GM04504 (cell line): ENCODE results near the gene NHS.
"Not testable (repeated sequence)": the region's sequence is repeated elsewhere in the genome, so short reads cannot be mapped to it uniquely, and the experiment has no call there.

Source experiments
- DNase-seq: peaks from one replicate; pipeline ENCODE4 v3.0.0-alpha.2; 2012; ENCODE audit warnings: low read depth

Gene NHS

DNA sequence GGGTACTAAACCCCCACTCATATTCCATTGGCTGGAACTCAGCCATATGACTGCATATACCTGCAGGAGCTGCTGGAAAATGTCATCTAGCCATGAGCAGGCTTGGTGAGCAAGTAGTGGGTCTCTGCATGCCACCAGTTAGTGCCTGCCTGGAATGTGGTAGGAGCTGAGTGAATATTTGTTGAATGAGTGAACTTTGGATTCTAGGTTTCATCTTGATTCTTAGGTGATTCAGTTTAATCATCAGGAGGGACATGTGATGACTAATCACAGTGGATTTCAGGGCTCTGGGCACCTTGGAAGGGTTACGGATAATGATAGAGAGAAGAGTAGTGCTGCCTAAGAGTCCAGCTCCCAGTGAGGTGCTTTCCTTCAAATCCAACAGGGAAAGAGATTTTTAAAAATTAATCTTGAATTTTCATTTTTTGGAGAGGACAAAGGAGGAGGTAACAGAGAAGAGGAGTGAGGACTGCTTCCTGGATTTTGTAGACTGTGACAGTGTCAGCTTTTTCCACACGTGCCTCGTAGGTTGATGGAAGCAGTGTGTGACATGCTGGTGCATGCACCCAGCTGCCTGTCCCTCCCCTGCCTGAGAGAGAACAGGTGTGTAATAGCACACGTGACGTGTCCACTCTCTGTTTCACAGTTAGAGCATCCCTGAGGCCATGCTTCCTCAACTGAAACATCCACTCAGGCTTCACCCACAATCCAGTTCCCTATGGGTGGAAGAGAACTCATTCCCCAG is 30.4 kb downstream of the NHS start:
- no peak for DNase-seq

DNA sequence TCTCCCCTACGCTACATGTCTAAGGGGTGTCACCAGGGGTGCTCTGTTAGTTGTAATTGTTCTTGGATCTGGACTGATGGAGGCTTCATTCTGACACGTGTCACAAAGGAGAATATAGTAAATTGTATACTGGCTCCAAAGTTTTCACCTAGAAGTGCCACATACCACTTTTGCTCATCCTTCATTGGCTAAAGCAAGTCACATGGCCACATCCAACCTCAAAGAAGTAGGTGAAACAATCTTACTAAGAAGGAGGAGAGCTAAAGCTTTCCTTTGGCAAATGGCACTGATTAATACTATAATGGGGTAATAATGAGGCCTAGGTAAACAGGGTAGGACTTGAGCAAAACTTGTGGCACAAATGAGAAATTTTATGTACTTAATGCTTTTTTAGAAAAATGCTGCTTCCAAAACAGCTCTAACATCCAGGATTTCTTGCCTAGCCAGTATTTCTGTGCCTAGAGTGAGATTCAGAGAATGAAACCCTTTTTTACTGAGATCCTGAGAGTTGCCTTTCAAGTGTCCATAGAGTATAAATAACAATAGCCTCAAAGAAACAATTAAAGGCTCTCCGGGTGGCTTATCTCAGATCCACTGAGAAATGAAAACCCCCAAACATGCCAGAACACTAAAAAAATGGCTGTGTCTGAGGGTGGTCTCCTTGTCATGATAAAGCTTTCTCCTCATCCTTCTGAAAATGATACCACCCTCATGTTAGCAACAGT is 34.7 kb downstream of the NHS start:
- DNase-seq: no peak

DNA sequence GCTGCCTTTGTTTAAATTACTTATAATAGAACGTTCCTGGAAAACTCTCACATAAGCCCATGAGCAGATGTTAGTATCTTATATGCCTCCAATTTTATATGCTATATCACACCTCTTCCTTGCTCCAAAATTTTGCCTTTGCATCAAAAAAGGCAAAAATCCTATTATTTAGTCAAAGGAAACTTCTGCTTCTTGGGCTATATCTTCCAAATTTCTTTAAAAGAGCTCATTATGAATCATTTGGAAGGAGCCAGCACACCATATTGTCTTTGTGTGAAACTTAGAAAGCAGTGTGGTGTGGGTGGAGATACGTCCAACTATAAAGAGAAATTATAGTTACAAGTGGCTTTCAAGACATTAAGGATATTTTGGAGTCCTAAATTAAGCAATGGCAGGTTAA is 35.7 kb downstream of the NHS start:
- DNase-seq: no peak

GRCh38 chrX:17411205-17411604 is 36.2 kb downstream of the NHS start:
- no peak for DNase-seq

DNA sequence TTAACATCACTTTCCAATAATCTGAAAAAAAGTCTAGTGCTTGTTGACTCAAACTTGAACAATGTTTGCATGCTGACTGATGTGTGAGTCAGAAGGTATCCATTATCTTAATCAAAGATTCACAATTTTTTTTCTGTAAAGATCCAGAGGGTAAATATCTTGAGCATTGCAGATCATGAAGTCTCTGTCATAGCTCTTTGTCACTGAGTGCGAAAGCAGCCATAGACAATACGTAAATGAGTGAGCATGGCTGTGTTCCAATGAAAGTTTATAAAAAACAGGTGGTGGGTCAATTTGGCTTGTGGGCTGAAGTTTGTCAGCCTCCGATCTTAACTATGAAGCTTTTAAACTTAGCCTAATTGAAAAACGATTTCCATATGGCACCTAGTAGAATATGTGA is 37.7 kb downstream of the NHS start:
- DNase-seq: peak; percentile 42

- DNase-seq: peak; percentile 45
Observed at GRCh38 chrX:17413228-17413627, 38.2 kb downstream of the NHS start.

DNA sequence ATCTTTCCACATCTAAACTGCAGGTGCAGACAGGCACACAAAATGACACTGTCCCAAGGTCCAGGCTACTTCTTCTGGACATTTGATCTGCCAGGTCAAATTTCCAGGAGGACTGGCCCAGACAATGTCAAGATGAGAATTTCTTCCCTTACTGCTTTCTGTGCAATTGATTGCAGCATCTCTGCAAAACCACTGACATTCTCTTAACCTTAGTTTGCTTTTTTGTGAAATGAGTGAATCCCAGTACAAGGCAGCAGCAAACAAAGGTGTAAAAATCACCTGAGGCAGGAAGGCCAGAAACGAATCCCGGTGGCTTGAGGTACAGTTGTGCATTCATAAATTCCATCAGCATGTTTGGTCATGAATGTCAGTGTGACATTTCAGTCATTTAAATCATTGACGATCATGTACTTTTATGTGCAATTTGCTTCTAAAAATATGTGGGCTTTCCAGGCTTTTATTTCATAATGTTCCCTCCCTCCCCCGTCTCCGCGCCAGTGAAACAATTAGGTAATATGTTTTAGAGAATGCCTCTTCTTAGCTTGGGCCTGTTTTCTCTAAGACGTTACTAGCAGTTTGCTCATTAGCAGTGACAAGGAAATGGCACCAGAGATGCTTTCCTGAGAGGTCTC is 39.1 kb downstream of the NHS start:
- DNase-seq: no peak

DNA sequence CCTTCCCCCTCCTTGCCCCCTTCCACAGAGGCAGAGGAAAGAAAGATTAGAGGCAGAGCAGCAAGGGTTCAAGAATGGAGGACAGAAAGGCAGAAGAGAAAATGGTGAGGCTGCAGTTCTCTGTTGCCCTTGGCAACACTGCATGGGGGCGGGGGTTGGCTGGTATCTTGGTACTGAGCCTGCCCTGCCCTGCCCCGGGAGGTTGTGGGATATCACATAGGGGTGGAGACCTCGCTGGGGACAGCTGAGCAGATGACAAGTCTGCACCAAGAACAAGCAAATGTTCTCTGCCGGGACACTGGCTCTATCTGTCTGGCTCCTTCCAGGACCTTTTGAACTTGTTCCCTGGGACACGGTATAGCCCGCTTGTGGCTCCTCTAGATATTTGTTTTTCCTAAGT is 39.8 kb downstream of the NHS start:
- no peak for DNase-seq

DNA sequence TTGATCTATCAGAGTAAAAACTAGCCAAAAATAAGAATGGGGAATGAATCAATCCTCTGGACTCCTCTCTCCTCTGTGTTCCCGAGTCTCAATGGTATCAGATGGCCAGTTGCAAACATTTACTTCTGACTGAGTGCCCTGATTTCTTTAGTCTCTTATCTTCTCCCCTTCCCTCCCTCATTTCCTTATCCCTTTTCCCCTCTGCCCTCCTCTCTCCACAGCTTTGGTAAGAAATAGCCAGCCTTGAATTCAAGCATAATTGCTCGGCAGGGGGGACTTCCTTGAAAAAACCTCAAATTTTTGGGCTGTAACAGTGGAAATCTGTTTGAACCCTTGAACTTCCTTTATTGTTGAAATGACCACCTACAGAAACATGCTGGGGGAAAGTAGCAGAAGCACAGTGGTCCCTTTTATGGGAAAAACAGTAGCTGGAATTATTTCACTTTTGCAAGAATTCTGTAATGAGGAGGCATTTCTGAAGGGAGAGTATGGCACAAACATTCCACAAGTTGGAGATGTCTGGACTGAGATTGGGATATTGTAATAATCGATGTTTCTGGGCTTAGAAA is 40.3 kb downstream of the NHS start:
- no peak for DNase-seq

GRCh38 chrX:17417372-17417771 is 42.4 kb downstream of the NHS start:
- no peak for DNase-seq

GRCh38 chrX:17425136-17425535 is 50.1 kb downstream of the NHS start:
- DNase-seq: no peak

GRCh38 chrX:17425551-17425950 is 50.6 kb downstream of the NHS start:
- no peak for DNase-seq

DNA sequence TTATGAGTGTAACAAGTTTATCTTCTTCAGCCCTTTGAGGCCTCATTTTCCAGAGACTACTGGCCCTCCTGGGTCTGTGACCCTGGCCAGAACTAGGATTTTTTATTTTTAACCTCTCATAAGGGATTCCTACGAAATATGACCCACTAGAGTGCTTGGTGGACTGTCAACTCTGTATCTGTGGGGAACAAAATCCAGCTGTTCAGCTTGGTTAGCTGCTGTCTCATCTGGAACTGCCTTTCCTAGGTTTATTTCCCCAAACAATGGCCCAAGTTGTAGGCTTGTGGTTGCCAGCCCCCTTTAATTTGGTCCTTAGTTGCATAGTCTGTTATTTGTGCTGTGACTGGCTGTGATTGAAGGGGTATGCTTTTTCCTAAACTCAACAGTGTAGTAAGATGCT is 56.2 kb downstream of the NHS start:
- no peak for DNase-seq

GRCh38 chrX:17432158-17432557 is 57.2 kb downstream of the NHS start:
- DNase-seq: no peak

DNA sequence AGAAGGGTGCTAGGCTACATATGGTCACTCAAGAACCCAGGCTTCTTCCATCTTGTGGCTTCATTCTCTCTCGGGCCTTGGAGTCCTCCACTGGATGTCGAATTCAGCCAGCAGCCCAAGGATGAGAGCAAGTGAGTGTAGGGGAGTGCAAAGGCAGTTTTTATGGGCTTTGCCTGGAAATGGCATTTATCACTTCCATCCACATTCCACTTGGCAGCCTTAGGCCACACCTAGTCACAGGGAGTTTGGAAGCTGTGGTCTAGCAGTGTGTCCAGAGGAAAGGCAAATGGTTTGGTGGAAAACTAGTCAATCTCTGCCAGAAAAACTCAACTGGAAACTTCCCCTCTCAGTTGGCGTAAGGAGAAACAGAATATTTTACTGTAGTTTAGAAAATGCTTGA is 59.0 kb downstream of the NHS start:
- DNase-seq: no peak

DNA sequence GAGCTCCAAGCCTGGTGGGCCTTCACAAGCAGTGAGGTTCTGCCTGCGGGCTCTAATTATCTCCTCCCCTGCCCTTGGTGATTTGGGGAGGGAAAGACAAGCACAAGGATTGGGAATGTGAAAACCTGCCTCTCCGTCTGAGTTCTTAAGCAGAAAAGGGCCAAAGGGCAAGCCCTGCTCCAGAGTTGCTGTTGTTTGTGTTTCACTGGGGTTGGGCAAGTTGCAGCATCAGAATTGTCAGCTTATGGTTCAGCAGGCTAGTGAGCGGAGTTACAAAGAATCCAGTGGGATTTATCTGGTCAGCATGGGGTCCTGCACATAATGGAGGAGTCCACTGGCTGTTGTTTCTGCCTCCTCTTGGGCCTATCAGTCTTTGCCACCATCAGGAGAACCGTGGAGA is 60.5 kb downstream of the NHS start:
- DNase-seq: no peak

DNA sequence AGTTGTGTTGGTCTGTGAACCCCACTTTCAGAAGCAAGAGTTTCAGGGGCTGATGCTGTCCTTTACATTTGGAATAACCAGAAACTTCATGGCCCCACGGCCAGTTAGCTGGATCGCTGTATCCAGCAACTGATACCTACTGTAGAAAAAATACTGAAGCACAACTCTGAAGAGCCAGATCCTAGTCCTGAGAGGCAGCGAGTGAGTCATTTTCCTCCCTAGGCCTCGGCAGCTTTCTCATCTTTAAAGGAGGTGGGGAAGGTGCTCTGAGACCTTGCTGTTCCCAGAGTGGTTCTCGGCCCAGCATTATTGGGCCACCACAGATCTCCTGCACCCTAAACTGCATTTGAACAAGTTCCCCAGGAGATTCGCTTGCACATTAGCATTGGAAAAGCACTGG is 63.2 kb downstream of the NHS start:
- no peak for DNase-seq

GRCh38 chrX:17440258-17440657 is 65.3 kb downstream of the NHS start:
- DNase-seq: no peak

DNA sequence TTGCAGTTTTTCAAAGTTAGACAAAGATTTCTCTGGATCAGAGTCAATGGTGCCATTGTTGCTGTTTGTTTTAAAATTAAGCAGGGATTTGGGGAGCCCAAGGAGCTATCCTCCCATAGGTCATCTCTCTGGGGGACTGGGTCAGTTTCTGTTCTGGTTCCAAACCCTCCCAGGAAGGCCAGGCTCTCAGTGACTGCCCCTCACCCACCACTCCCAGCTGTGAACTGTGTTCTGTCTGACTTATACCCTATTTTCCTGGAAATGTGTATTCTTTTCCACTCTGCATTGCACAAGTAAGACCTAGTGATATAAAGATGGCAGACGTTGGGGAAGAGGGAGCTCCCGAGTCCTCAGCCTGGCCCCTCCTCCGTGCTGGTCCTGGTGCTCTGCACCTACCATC is 65.8 kb downstream of the NHS start:
- DNase-seq: no peak

DNA sequence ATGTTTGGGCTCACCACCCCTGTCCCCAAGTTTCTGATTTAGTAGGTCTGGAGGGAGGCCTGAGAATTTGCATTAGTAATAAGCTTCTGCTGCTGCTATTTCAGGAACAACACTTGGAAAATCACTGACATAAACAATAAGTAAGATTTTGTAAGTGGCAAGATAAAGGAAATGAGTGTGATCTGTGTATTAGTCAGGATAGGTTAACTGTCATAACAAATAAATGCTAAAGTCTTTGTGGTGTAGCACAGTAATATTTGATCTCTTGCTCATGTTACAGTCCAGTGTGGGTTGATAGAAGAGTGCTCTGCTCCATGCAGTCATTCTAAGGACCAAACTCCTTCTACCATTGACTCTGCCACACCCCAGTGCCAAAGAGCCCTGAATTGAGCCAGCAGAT is 67.0 kb downstream of the NHS start:
- DNase-seq: peak; percentile 17

DNA sequence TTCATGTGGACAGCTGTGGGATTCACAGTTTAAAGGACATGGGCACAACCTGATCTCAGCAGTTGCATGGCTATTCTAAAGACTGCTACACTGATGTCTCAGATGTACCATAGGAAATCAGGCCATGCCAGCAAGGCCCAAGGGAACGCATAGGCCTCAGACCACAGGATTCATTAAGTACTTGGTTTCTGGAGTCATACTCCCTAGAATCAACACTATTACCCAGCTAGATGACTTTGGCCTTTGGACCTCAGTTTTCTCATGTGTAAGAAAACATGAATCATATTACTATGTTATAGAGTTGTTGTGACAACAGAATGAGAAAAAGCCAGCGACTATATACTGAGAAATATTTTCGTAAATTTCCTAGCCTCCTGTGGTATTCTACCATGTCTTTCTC is 67.9 kb downstream of the NHS start:
- DNase-seq: no peak

DNA sequence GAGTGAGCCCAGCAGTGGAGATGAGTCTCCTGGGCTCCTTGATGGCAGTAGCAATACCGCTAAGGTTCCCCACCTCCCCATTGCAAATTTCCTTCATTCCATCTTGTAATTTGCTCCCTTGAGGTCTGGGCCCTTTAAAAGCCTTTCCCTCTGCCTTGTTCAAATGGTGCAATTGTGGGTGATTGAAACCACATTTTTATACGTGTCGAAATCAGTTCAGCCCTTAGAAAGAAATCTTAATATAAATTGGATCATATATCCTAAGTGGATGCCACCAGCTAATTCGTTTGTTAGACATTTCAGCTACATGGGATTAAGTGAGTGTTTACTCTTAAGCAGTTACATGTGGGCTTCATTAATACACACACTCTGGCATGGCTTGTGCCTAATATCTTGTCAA is 68.6 kb downstream of the NHS start:
- no peak for DNase-seq

DNA sequence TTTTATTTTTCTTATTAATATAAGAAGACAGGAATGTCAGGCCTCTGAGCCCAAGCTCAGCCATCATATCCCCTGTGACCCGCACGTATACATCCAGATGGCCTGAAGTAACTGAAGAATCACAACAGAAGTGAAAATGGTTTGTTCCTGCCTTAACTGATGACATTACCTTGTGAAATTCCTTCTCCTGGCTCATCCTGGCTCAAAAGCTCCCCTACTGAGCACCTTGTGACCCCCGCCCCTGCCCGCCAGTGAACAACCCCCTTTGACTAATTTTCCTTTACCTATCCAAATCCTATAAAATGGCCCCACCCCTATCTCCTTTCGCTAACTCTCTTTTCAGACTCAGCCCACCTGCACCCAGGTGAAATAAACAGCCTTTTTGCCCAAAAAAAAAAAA is 71.3 kb downstream of the NHS start:
- not testable (repeated sequence) for DNase-seq
